CD4-positive, alpha-beta T cell treated with Interleukin-10 for 1 hour (primary cell): ENCODE data around the gene NUP43.
A peak's percentile ranks its signal among the peaks of the same experiment; 100 is the strongest.
"Not testable (repeated sequence)": the region's sequence is repeated elsewhere in the genome, so short reads cannot be mapped to it uniquely, and the experiment has no call there.

ENCODE experiments used
- DNase-seq: peaks from one replicate; pipeline ENCODE4 v3.0.0-alpha.2; 2020

Gene NUP43

GRCh38 chr6:149746147-149746946 lies at the start of gene NUP43:
Gene NUP43 (minus strand): TSS chr6:149746529. CDS start chr6:149746495, 34 bp downstream.
- DNase-seq = peak; percentile 95

DNA sequence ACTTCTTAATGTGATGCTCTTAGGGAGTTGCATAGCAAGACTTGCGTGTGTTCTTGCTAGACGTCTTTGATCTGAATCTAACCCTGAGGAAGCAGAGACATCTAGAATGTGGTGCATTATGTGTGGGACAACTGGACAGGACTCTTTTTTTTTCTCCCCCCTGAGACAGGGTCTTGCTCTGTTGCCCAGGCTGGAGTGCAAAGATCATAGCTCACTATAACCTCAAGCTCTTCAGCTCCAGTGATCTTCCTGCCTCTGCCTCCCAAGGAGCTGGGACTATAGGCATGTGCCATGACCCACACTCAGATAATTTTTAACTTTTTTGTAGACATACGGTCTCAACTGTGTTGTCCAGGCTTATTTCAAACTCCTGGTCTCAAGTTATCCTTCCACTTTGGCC lies 37.2 kb upstream of the NUP43 start:
- DNase-seq = no peak

- no peak for DNase-seq
Measured at GRCh38 chr6:149782337-149782736, 36.0 kb upstream of the NUP43 start.

DNA sequence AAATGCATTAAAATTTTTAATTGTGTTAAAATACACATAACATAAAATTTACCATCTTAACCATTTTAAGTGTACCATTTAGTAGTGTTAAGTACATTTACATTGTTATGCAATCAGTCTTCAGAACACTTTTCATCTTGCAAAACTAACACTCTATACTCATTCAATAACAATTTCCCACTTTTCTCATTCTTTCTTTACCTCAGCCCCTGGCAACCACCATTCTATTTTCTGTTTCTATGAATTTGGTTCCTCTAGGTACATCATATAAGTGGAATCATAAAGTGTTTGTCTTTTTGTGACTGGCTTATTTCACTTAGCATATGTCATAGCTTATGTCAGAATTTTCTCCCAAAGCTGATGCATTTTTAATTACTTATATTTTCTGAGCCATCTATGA lies 35.4 kb upstream of the NUP43 start:
- DNase-seq = no peak

DNA sequence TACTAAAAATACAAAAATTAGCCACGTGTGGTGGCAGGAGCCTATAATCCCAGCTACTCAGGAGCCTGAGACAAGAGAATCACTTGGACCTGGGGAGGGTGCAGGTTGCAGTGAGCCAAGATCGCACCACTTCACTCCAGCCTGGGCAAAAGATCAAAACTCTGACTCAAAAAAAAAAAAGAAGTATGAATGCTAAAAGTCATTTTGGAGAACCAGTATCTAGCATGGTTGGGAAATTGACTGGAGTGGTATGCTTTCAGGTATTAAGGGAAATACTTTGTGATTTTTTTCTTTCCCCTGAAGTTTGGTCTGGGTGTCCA lies 33.3 kb upstream of the NUP43 start:
- DNase-seq = no peak

DNA sequence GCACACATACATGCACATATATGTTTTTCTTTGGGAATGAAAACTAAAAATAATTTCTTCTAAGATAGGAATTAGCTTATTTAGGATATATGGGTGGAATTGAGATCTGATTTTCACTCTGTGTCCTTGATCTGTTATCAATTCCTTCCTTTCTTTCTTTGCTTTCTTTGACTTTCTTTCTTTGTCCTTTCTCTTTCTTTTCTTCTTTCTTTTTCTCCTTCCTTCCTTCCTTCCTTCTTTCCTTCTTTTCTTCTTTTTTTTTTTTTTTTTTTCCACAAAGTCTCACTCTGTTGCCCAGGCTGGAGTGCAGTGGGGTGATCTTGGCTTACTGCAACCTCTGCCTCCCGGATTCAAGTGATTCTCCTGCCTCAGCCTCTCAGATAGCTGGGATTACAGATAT lies 31.3 kb upstream of the NUP43 start:
- DNase-seq = no peak

- no peak for DNase-seq
Measured at GRCh38 chr6:149771925-149772324, 25.6 kb upstream of the NUP43 start.

DNA sequence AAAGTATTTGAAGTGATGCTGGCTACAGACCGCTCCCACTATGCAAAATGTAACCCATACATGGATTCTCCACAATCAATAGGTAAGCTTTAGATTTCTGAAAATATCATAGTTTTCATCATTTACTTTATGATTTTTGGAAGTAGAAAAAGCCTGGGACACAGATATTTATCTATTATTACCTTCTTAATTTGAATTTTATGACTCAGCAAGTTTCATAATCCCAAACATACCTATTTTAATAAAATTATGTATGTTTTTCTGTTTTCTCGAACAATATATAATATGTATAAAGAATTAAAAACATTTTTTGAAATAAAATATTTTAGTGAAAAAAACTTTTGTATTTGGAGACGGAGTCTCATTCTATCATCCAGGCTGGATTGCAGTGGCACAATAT lies 24.9 kb upstream of the NUP43 start:
- DNase-seq = no peak

- no peak for DNase-seq
Measured at GRCh38 chr6:149769676-149770075, 23.3 kb upstream of the NUP43 start.

- DNase-seq = no peak
Measured at GRCh38 chr6:149766156-149766769, 19.9 kb upstream of the NUP43 start.

GRCh38 chr6:149763866-149764265 lies 17.5 kb upstream of the NUP43 start:
- no peak for DNase-seq

GRCh38 chr6:149761438-149761837 lies 15.1 kb upstream of the NUP43 start:
- no peak for DNase-seq

DNA sequence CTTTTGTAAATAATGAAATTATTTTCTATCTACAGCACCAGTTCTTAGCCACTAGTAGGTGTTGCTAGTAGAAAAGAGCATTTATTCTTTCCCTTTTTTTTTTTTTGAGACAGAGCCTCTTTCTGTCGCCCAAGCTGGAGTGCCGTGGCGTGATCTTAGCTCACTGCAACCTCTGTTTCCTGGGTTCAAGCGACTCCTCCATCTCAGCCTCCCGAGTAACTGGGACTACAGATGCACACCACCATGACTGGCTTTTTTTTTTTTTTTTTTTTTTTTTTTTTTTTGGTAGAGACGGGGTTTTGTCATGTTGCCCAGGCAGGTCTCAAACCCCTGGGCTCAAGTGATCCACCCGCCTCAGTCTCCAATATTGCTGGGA lies 9.9 kb upstream of the NUP43 start:
- no peak for DNase-seq

DNA sequence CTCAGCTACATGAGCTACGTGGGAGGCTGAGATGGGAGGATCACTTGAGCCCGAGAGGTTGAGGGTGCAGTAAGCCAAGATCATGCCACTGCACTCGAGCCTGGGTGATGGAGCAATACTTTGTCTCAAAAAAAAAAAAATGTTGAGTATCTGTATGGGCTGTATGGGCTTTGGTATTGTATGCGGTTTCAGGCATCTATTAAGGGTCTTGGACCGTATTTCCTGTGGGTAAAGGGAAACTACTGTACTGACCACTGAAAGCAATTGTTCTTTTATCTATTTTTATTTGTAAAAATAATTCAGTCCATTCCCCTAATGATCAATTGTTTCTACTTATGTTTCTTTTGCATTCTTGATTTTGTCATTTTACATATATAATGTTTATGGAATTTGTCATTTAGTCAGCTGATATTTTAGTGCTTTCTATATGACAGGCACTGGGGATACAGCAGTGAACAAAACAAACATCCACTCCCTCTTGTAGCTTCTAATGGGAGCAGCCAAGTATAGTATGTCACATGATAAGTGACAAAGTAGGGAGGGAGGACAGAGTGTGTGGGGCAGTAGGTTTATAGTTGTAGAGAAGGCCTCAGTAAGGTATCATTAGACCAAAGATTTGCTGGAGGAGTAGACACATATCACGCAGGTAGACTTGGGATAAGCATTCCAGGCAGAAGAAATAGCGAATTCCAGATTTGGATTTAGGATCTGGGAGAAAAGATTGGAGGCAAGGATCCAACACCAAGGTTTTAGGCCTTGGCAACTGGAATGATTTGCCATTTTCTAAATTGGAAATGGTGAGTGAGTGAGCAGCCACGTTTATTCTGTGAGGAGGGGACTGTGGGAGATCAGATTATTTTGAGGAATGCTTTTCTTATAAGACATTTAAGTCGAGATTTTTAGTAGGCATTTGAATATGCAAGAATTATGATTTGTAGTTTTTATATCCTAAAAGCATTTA lies 9.3 kb upstream of the NUP43 start:
- DNase-seq = no peak

DNA sequence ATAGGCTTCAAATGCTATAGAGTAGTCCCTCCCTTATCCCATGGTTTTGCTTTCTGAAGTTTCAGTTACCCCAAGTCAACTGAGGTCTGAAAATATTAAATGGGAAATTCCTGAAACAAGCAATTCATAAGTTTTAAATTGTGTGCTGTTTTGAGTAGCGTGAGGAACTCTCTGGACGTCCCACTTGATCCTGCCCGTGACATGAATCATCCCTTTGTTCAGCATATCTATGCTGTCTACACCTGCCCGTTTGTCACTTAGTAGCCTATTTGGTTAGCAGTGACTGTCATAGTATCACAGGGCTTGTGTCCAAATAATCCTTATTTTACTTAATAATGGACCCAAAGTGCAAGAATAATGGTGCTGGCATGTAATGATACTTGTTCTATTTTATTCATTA lies 8.2 kb upstream of the NUP43 start:
- no peak for DNase-seq

DNA sequence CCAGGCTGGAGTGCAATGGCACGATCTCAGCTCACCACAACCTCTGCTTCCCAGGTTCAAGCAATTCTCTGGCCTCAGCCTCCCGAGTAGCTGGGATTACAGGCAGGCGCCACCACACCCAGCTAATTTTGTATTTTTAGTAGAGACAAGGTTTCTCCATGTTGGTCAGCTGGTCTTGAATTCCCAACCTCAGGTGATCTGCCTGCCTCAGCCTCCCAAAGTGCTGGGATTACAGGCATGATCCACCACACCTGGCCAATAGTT lies 7.0 kb upstream of the NUP43 start:
- DNase-seq = not testable (repeated sequence)

DNA sequence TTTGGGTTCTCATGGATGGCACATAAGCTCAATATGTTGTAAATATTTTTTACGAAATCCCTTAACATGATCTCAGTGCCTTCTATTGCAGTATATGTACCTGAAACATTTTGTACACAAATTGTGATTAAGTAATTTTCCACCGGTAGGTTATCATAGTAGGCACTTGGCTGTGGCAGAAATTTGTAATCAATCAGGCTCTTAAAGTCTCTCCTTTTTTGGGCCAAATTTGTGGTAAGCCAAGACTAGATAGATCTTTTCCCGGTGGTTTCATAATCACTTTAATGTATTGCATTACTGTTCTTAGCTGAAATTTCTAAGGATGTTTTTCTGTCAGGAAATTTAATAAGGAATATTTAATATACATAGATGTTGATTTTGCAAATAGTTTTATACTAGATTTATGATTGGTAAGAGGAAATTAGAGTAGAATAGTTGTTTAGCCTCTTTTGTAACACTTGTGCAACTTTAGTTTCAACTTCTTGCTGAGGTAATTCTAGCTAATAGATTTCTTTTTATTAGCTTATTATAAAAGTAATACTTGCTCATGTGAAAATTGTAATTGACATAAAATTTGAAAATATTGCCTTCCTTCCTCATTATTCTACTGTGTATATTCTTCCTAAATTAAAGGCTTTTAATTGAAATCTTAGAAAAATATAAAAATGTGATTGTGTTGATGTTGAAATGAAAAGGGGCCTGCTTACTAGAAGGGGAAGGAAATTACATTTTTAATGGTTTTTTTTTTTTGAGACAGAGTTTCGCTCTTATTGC lies 6.5 kb upstream of the NUP43 start:
- no peak for DNase-seq

DNA sequence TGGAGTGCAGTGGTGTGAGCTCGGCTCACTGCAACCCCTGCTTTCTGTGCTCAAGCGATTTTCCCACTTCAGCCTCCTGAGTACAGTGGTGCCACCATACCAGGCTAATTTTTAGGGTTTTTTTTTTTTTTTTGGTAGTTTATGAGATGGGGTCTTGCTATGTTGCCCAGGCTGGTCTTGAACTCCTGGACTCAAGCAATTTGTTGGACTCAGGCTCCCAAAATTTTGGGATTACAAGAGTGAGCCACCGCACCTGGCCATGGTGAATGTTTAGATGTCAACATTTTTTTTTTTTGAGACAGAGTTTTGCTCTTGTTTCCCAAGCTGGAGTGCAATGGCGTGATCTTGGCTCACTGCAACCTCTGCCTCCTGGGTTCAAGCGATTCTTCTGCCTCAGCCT lies 5.6 kb upstream of the NUP43 start:
- not testable (repeated sequence) for DNase-seq

GRCh38 chr6:149751239-149751638 lies 4.9 kb upstream of the NUP43 start:
- no peak for DNase-seq

DNA sequence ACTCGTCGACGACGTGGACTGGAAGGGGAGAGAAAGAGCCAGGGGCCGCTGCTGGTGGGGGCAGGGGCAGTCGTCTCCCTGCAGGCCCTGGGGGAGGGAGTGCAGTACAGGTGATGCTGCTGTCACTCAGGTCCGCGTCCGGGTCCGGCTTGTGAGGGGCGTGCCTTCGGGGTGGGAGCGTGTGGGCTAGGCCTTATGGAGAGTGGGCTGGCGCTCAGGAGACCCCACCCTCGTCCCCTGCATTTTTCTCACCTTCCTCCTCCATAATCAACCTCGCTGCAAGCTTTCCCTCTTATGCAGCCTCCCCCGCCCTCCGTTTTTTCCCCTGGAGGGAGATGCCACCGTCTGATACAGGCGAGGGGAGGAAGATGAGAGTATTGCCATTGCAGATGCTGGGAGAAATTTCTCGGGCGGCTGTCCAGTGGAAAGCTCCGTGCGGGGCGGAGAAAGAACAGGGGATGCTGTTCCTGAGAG lies 3.8 kb upstream of the NUP43 start:
- peak; percentile 57 for DNase-seq

GRCh38 chr6:149749594-149750135 lies 3.3 kb upstream of the NUP43 start, which contains the start of gene PCMT1:
Gene PCMT1 (plus strand): TSS chr6:149749741. CDS start chr6:149749902, 161 bp downstream.
- DNase-seq = peak; percentile 92

- DNase-seq = not testable (repeated sequence)
Measured at GRCh38 chr6:149749082-149749593, 2.8 kb upstream of the NUP43 start.
